HCT116 (cell line): Measurements from ENCODE around the gene CBX8. TPM values are rescaled to one million over a fixed set of nuclear protein-coding genes. Genes with fewer than 3 reads are reported as not detected.

Experiments used
- ATAC-seq: fragments of 200-7000 bp; cut with Tn5 transposase; 2 replicates; pipeline ENCODE4 v1.9.1; 2020; ENCODE audit warnings: mild to moderate bottlenecking, moderate library complexity
- Bru-seq: library from RNA; stranded (reverse); fragments of 400-500 nt; gene quantifications from one replicate; lab custom pipeline; 2021; lab: Mats Ljungman, UMichigan
- BruChase-seq, 2 experiments: library from RNA; stranded (reverse); fragments of 400-500 nt; gene quantifications; one replicate each; lab custom pipeline; 2021; lab: Mats Ljungman, UMichigan
- BruUV-seq: library from RNA; stranded (reverse); fragments of 400-500 nt; replicated peaks from 2 replicates; lab custom pipeline; 2021; lab: Mats Ljungman, UMichigan
- CTCF ChIA-PET: fragments of 300-600 bp; sonication (Branson Sonifier 250); formaldehyde crosslinking; loops from one replicate; lab custom pipeline; 2021; ENCODE audit warnings: antibody characterized with exemption; lab: Charles Lee
- POLR2A ChIA-PET: fragments of 300-600, 350-600 bp; sonication (Branson Sonifier 250); formaldehyde crosslinking; loops from one replicate; lab custom pipeline; 2021; ENCODE audit warnings: antibody characterized with exemption; lab: Charles Lee
- RAD21 ChIA-PET, 2 experiments: fragments of 300-600 bp; sonication (Branson Sonifier 250); formaldehyde crosslinking; loops; one replicate each; lab custom pipeline; 2023; ENCODE audit warnings: low total read pairs in 2 of 2; ENCODE audit not compliant: uncharacterized antibody in 2 of 2, unreplicated experiment in 2 of 2, low non-redundant PET in 1 of 2; lab: Charles Lee
- DNase-seq: peaks from one replicate; pipeline ENCODE4 v3.0.0-alpha.2; 2010; ENCODE audit warnings: low read depth, low spot score
- H2AFZ ChIP-seq: fragments of 200-600 bp; shearing (Covaris generic), sonication (generic); 2 replicates; pipeline ENCODE4 v1.6.1; 2017; ENCODE audit warnings: low read depth, mixed run types, mixed read lengths, antibody characterized with exemption, low read length; ENCODE audit not compliant: poor library complexity, severe bottlenecking
- H3K27ac ChIP-seq: 2 replicates; pipeline ENCODE4 v1.5.1; 2012; ENCODE audit warnings: low read depth, low read length
- H3K27me3 ChIP-seq: fragments of 200-600 bp; sonication (generic); 2 replicates; pipeline ENCODE4 v1.6.1; 2016; ENCODE audit warnings: mixed run types, low read length, mixed read lengths; ENCODE audit not compliant: insufficient read depth
- H3K36me3 ChIP-seq, 2 experiments: fragments of 200-500 bp in 1 of 2; fragments of 200-600 bp in 1 of 2; sonication (Bioruptor generic) in 1 of 2; sonication (generic) in 1 of 2; 2 replicates each; pipeline versions ENCODE4 v1.5.1 to v1.6.1; 2014 to 2016; ENCODE audit warnings: low read length in 2 of 2, inconsistent platforms in 1 of 2, mixed read lengths in 1 of 2, mixed run types in 1 of 2; ENCODE audit not compliant: insufficient read depth in 2 of 2, control insufficient read depth in 1 of 2
- H3K4me1 ChIP-seq, 2 experiments: fragments of 200-600 bp in 1 of 2; sonication (generic) in 1 of 2; 2 replicates each; pipeline versions ENCODE4 v1.5.1 to v1.6.1; 2012 to 2017; ENCODE audit warnings: low read length in 2 of 2, inconsistent platforms in 1 of 2, mild to moderate bottlenecking in 1 of 2, mixed read lengths in 1 of 2, mixed run types in 1 of 2, moderate library complexity in 1 of 2; ENCODE audit not compliant: insufficient read depth in 2 of 2, control insufficient read depth in 1 of 2
- H3K4me2 ChIP-seq: fragments of 200-600 bp; sonication (generic); 2 replicates; pipeline ENCODE4 v1.6.1; 2017; ENCODE audit warnings: mixed run types, low read length, mixed read lengths
- H3K4me3 ChIP-seq, 2 experiments: fragments of 200-600 bp in 1 of 2; sonication (generic) in 1 of 2; replicated peaks in 1 of 2; 2 replicates each; pipeline ENCODE4 v1.5.1; 2011 to 2016; ENCODE audit warnings: low read length in 2 of 2, control low read depth in 1 of 2, low read depth in 1 of 2, mild to moderate bottlenecking in 1 of 2, mixed read lengths in 1 of 2, mixed run types in 1 of 2
- H3K79me2 ChIP-seq: fragments of 200-600 bp; sonication (generic); 2 replicates; pipeline ENCODE4 v1.6.1; 2017; ENCODE audit warnings: mild to moderate bottlenecking, mixed run types, low read length, moderate library complexity, mixed read lengths; ENCODE audit not compliant: insufficient read depth
- H3K9ac ChIP-seq: fragments of 200-600 bp; sonication (generic); 2 replicates; pipeline ENCODE4 v1.6.1; 2016; ENCODE audit warnings: low read length, mixed read lengths
- H3K9me2 ChIP-seq: fragments of 200-600 bp; sonication (generic), shearing (Covaris generic); 2 replicates; pipeline ENCODE4 v1.6.1; 2017; ENCODE audit warnings: mixed run types, mild to moderate bottlenecking, moderate library complexity; ENCODE audit not compliant: insufficient read depth
- H3K9me3 ChIP-seq, 2 experiments: fragments of 200-500 bp in 1 of 2; fragments of 200-600 bp in 1 of 2; sonication (Bioruptor generic) in 1 of 2; sonication (generic) in 1 of 2; 2 replicates each; pipeline ENCODE4 v1.6.1; 2014 to 2017; ENCODE audit warnings: low read length in 2 of 2, mixed read lengths in 2 of 2, inconsistent platforms in 1 of 2, low read depth in 1 of 2, mild to moderate bottlenecking in 1 of 2, mixed run types in 1 of 2, moderate library complexity in 1 of 2; ENCODE audit not compliant: control insufficient read depth in 1 of 2, insufficient read depth in 1 of 2
- H4K20me1 ChIP-seq: fragments of 200-600 bp; sonication (generic), shearing (Covaris generic); 2 replicates; pipeline ENCODE4 v1.6.1; 2017; ENCODE audit warnings: mixed run types, mild to moderate bottlenecking, moderate library complexity; ENCODE audit not compliant: insufficient read depth
- ATF3 ChIP-seq: IDR thresholded peaks from 2 replicates; pipeline ENCODE4 v1.6.1; 2012
- CBX3 ChIP-seq: IDR thresholded peaks from 2 replicates; pipeline ENCODE4 v1.6.1; 2012; ENCODE audit warnings: low read depth
- CEBPB ChIP-seq: IDR thresholded peaks from 2 replicates; pipeline ENCODE4 v1.6.1; 2012; ENCODE audit warnings: low read depth
- EGR1 ChIP-seq: IDR thresholded peaks from 2 replicates; pipeline ENCODE4 v1.6.1; 2012; ENCODE audit warnings: low read depth
- ELF1 ChIP-seq: IDR thresholded peaks from 2 replicates; pipeline ENCODE4 v1.6.1; 2012; ENCODE audit warnings: low read depth, borderline replicate concordance
- EZH2 ChIP-seq: fragments of 200-600 bp; sonication (generic); IDR thresholded peaks from 2 replicates; pipeline ENCODE4 v1.6.1; 2017; ENCODE audit warnings: antibody characterized with exemption, mixed run types
- FOSL1 ChIP-seq: IDR thresholded peaks from 2 replicates; pipeline ENCODE4 v1.6.1; 2012; ENCODE audit warnings: low read depth
- JUND ChIP-seq: IDR thresholded peaks from 2 replicates; pipeline ENCODE4 v1.6.1; 2012
- MAX ChIP-seq: IDR thresholded peaks from 2 replicates; pipeline ENCODE4 v1.6.1; 2012
- POLR2A ChIP-seq: IDR thresholded peaks from 2 replicates; pipeline ENCODE4 v1.7.0; 2011; ENCODE audit warnings: borderline replicate concordance; ENCODE audit not compliant: insufficient read depth, insufficient read length; ENCODE audit errors: extremely low read depth
- POLR2AphosphoS5 ChIP-seq: IDR thresholded peaks from 2 replicates; pipeline ENCODE4 v1.6.1; 2011; ENCODE audit warnings: mild to moderate bottlenecking, low read depth, low read length, moderate library complexity
- RAD21 ChIP-seq: IDR thresholded peaks from 2 replicates; pipeline ENCODE4 v1.6.1; 2012; ENCODE audit warnings: low read depth, mild to moderate bottlenecking
- REST ChIP-seq: IDR thresholded peaks from 2 replicates; pipeline ENCODE4 v1.6.1; 2012; ENCODE audit warnings: low read depth
- SP1 ChIP-seq: IDR thresholded peaks from 2 replicates; pipeline ENCODE4 v1.6.1; 2012; ENCODE audit warnings: low read depth
- SRF ChIP-seq: IDR thresholded peaks from 2 replicates; pipeline ENCODE4 v1.6.1; 2012; ENCODE audit warnings: low read depth
- TCF7L2 ChIP-seq: IDR thresholded peaks from 2 replicates; pipeline ENCODE4 v1.7.0; 2011; ENCODE audit warnings: borderline replicate concordance, inconsistent platforms; ENCODE audit not compliant: insufficient read depth, insufficient read length; ENCODE audit errors: extremely low read depth
- YY1 ChIP-seq: IDR thresholded peaks from 2 replicates; pipeline ENCODE4 v1.6.1; 2011; ENCODE audit warnings: low read length, low read depth, moderate library complexity, mild to moderate bottlenecking; ENCODE audit not compliant: insufficient replicate concordance; ENCODE audit errors: extremely low read depth
- ZBTB33 ChIP-seq: IDR thresholded peaks from 2 replicates; pipeline ENCODE4 v1.6.1; 2011; ENCODE audit warnings: mild to moderate bottlenecking, low read length, moderate library complexity; ENCODE audit not compliant: insufficient replicate concordance; ENCODE audit errors: extremely low read depth
- ZFX ChIP-seq: fragments of 450-650 bp; IDR thresholded peaks from 2 replicates; pipeline ENCODE4 v1.6.1; 2017
- ZNF274 ChIP-seq: fragments of 200-500 bp; sonication (Bioruptor generic); IDR thresholded peaks from 2 replicates; pipeline ENCODE4 v1.6.1; 2014; ENCODE audit warnings: mild to moderate bottlenecking, low read depth, low read length, inconsistent platforms
- intact Hi-C: fragments of 100-400 bp; cut with micrococcal nuclease; formaldehyde crosslinking; loops from 2 replicates; pipeline ENCODE4 v1.10.0; 2022
- long read RNA-seq: library from polyadenylated mRNA; unstranded; transcript quantifications from one replicate; pipeline ENCODE4 v2.0.0, GENCODE V29; 2021; ENCODE audit not compliant: unreplicated experiment
- polyA plus RNA-seq: library from polyadenylated mRNA; unstranded; fragments of >200 nt; gene quantifications from 2 replicates; pipeline ENCODE4 v1.2.1, GENCODE V29; 2012; ENCODE audit warnings: missing spikeins
- total RNA-seq: library from RNA; stranded (reverse); gene quantifications from one replicate; pipeline ENCODE4 v1.2.1, GENCODE V29; 2021; ENCODE audit not compliant: unreplicated experiment

The CBX8 gene
- total RNA-seq (29.0 TPM), Bru-seq, nascent RNA (percentile 78 among the genes with signal in this experiment), BruChase-seq, experiment 1, labeled RNA remaining after a 6-hour chase (percentile 76 among the genes with signal in this experiment), BruChase-seq, experiment 2, labeled RNA remaining after a 2-hour chase (percentile 91 among the genes with signal in this experiment)
- polyA plus RNA-seq = 17.3 and 18.1 TPM in 2 replicates
- long read RNA-seq, transcript CBX8-201 (5 exons, 3,791 nt) = major isoform, 22 of 32 reads
- long read RNA-seq, partial matches to known transcripts = 1 of 32 reads
- long read RNA-seq, other reads (novel, unspliced or antisense) = 8 of 32 reads

- Histone ChIP-seq H3K36me3 (peaks cover 10 to 18% of the 10 kb centered on the region in 2 experiments; a peak in 2 of 4 replicates), H3K4me1 (peaks cover 41 to 62% of the 10 kb centered on the region in 2 experiments), H3K79me2 (peaks cover 18% of the 10 kb centered on the region; the same call in 1 of the 2 replicates), H3K9ac (peak within 1 kb of the TSS; percentile 91), H3K27me3 (no peaks in the 10 kb centered on the region), H3K4me3 (peak within 1 kb of the TSS; percentile 80 to 92), H3K9me3 (no peaks in the 10 kb centered on the region), H4K20me1 (no peaks in the 10 kb centered on the region), H3K27ac (peak within 1 kb of the TSS; percentile 90), H3K9me2 (no peaks in the 10 kb centered on the region), H2AFZ (no peak within 1 kb of the TSS), H3K4me2 (peak within 1 kb of the TSS; percentile 93)
- DNase-seq (peak; percentile 100), ATAC-seq (peak; percentile 77)
- intact Hi-C loops = no loop called here
- ChIA-PET CTCF (interaction anchor here (0.6 to 2.0 kb wide), 20 partner anchors 8 to 624 kb away, joined by 3 to 13 read pairs (median 5); partner anchors contain the start of genes CBX4 and GAA), POLR2A (interaction anchor here (0.6 to 2.6 kb wide), 17 partner anchors 9 to 354 kb away, joined by 3 to 22 read pairs (median 5); partner anchors contain the start of gene CBX4), RAD21 (interaction anchor here (0.6 to 1.4 kb wide), 7 partner anchors 11 to 1188 kb away, joined by 3 to 10 read pairs (median 4); partner anchors contain the start of gene CBX4 (in 1 of the 2))
- BruUV-seq = no TSS peak
- TF ChIP-seq SRF = no peak
- TF ChIP-seq RAD21 = no peak
- TF ChIP-seq EGR1 = peak; percentile 93
- TF ChIP-seq ZBTB33 = no peak
- TF ChIP-seq MAX = peak; percentile 72; the same call in 1 of the 2 replicates
- TF ChIP-seq CEBPB = no peak
- no peak for TF ChIP-seq ATF3
- TF ChIP-seq TCF7L2 = peak; percentile 37
- TF ChIP-seq POLR2A = peak; percentile 72
- TF ChIP-seq EZH2 = no peak
- TF ChIP-seq JUND = no peak
- no peak for TF ChIP-seq CBX3
- TF ChIP-seq ELF1 = no peak
- TF ChIP-seq ZNF274 = no peak
- peak; percentile 98 for TF ChIP-seq SP1
- TF ChIP-seq POLR2AphosphoS5 = peak; percentile 88
- TF ChIP-seq REST = no peak
- TF ChIP-seq FOSL1 = no peak
- no peak for TF ChIP-seq YY1
- TF ChIP-seq ZFX = peak; percentile 66; the same call in 1 of the 2 replicates
These were observed at the start of gene CBX8 for GRCh38 chr17:79796763-79797491. CBX8 (minus strand) TSS chr17:79797077; CDS start chr17:79796998, 79 bp downstream.
